ENCODE data around the gene LRCH4.
"Not testable (repeated sequence)": the region's sequence is repeated elsewhere in the genome, so short reads cannot be mapped to it uniquely, and the experiment has no call there.

Gene LRCH4

GRCh38 chr7:100567751-100568175, 18.2 kb downstream of the LRCH4 start:
- DNase-seq (ENCODE audit: low spot score): no peak

GRCh38 chr7:100567031-100567730, 18.7 kb downstream of the LRCH4 start:
- no peak for DNase-seq (ENCODE audit: low spot score)

GRCh38 chr7:100566018-100566531, 19.9 kb downstream of the LRCH4 start:
- no peak for DNase-seq (ENCODE audit: low spot score)

GRCh38 chr7:100565133-100565571, 20.8 kb downstream of the LRCH4 start:
- no peak for DNase-seq (ENCODE audit: low spot score)

- not testable (repeated sequence) for DNase-seq (ENCODE audit: low spot score)
Measured at GRCh38 chr7:100564405-100564804, 21.5 kb downstream of the LRCH4 start.

DNA sequence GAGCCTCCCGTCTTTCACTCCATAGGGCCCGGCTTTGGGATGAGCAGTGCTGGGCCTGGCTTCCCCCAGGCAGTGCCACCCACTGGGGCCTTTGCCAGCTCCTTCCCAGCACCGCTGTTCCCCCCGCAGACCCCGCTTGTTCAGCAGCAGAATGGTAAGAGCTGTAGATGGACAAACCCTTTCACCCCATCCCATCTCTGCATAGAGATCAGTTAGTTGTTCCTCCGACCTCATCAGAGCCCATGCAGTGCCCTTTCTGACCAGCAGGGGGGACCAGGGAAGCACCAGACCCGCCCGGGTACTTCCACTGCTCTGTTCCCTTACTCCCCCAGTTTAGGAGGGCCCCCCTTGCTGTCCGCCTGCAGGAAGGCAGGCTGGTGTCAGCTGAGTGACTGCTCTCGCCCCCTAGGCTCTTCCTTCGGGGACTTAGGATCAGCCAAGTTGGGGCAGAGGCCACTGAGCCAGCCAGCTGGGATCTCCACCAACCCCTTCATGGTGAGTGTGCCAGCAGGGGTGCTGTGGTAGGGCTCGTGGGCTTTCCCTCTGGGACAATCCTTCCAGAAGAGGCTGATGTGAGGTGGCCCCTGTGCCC, 22.0 kb downstream of the LRCH4 start:
- no peak for DNase-seq (ENCODE audit: low spot score)

DNA sequence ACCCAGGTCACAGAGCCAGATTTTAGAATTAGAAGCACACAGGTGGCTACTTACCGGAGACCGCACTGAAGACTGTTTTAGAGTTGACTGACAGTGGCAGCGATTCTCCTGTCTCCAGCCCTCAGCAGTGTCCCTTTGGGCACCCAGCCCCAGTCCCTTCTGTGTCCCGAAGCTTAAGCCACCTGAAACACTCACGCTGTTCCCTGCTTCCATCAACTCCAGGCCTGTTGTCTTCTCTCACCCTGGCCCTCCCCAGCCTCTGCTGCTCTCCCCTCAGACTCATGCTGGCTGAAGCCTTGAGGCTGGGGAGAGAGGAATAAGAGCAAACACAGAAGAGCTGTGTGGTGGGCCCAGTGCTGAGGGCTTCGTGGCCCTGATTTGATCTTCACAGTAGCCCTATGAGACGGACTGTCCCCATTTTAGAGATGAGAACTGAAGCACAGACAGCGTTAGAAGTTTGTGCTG, 22.8 kb downstream of the LRCH4 start:
- no peak for DNase-seq (ENCODE audit: low spot score)

DNA sequence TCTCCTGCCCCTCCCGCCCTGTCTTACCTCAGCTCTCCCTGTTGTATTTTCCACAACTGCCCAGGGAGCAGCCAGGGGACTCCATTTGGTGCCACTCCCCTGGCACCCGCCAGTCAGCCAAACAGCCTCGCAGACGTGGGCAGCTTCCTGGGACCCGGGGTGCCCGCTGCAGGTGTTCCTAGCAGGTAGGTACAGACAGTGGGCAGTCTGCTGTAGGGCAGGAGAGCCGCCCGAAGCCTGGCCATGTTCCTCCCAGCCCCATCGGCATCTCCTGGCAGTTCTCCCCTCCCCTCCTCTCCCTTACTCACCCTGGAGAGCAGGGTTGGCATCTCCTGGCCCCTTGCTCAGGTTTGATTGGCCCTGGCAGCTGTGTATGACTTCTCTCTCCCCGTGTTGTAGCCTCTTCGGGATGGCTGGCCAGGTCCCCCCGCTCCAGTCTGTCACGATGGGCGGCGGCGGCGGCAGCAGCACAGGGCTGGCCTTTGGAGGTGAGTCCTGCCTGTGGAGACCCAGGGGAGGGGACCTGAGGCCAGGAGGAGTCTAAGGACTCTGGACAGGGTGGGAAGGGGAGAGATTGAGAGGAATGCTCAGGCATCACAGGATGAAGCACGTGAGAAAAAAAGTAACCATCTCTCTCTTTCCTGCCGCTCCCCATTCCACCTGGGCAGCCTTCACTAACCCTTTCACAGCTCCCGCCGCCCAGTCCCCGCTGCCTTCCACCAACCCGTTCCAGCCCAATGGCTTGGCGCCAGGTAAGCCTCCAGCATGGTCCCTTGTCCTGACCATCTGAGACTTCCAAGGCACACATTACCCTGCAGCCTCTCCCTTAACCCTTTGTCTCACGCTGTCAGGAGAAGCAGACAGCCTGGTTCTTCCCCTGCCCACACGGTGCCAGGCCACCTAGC, 23.5 kb downstream of the LRCH4 start:
- no peak for DNase-seq (ENCODE audit: low spot score)

DNA sequence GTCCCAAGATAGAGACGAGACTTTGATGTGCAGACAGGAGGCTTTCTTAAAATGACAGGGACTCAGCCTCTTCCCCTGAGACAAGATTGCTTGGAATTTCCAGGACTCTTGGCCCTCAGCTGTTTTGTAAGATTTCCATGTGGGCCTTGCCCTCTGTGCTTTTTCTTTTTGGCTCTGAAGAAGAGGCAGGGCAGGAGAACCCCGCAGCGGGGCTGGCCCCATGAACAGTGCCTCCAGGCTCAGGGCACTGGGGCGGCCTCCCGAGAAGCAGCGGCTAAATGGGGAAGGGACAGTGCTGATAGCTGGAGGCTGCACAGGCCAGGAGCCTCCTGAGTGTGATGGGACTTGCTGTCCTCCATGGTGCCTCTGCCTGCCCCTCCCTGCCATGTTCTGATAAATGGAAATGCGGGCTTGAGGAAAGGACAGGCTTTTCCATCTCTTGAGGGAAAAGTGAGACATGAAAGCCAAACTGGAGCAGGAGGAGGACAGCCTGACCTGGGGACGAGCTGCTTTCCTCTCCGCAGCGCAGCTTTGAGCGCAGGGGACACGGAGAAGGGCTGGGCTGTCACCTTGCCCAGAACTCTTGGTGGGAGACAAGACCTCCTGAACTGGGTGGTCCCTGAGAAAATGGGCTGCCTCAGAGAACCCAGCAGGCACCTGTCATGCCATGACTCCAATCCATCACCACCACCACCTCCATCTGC, 24.3 kb downstream of the LRCH4 start:
- no peak for DNase-seq (ENCODE audit: low spot score)

- DNase-seq (ENCODE audit: low spot score): no peak
Measured at GRCh38 chr7:100559127-100559526, 26.8 kb downstream of the LRCH4 start.

DNA sequence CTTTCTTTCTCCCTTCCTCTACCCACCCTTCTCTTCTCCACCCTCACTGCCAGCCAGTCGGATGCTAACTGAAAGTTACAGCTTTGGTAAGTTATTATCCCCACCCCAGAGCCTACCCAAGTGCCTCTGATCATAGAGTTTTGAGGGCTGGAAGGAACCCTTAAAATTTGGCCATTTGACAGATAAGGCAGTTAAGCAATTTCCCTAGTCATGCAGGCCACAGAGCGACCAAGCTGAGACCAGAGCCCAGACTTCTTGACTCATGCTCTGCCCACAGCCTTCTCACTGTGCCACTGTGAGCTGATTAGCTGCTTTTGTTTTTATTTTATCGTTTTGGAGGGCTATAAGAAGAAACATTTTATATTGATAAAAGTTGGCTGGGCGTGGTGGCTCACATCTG, 29.4 kb downstream of the LRCH4 start:
- DNase-seq (ENCODE audit: low spot score): no peak

DNA sequence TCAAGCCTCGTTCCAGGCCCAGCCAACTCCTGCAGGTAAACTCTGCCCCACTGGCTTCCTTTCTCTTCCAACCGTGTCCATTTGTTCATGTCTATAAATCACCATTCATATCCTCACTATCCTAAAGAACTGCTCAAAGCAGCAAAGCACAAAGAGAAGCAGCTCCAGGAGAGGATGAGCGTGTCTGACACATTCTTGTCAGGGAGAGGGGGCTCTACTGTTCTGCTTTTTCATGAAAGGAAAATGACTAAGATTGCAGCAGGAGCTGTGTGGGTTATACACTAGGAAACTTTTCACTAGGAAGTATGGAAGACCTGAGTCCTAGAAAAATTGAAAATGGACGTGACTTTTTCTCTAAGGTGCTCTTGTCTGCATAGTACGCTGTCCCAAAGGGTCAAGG, 30.2 kb downstream of the LRCH4 start:
- DNase-seq (ENCODE audit: low spot score): no peak

GRCh38 chr7:100553032-100553431, 32.9 kb downstream of the LRCH4 start:
- no peak for DNase-seq (ENCODE audit: low spot score)

DNA sequence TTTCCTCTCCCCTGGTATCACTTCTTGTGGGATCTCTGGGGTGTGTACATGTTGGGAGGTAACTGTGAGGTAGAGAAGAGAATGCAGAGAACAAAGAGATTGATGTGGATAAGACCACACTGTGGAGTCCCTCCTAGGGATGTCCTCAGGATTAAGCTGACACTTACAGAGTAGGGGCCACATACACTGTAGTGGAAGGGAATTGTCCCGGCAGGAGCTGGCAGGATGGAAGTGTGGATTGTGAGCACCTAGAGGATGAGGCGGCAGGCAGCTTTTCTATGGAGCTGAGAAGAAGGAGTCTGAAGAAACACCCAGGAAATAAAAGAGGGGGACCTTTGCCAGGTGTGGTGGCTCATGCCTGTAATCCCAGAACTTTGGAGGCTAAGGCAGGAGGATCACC, 33.4 kb downstream of the LRCH4 start:
- no peak for DNase-seq (ENCODE audit: low spot score)

GRCh38 chr7:100548446-100548845, 37.5 kb downstream of the LRCH4 start:
- DNase-seq (ENCODE audit: low spot score): not testable (repeated sequence)

DNA sequence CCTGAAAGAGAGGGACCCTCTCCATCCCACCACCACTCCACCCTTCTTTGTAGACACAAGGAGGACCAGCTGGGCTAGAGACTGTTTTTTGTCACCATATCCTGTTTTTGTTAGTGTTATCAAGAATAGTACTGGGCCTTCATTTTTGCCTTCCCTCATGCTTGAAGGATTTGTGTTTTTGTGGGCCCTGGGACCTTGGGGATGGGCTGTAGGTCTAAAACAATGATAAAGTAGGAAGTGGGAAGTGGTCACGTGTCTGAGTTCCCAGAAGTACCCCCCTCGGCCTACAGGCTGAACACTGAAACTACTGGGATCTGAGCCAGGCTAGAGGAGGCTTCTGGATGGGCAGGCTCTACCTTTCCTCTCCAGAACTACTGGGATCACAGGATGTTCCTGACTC, 38.1 kb downstream of the LRCH4 start:
- no peak for DNase-seq (ENCODE audit: low spot score)

DNA sequence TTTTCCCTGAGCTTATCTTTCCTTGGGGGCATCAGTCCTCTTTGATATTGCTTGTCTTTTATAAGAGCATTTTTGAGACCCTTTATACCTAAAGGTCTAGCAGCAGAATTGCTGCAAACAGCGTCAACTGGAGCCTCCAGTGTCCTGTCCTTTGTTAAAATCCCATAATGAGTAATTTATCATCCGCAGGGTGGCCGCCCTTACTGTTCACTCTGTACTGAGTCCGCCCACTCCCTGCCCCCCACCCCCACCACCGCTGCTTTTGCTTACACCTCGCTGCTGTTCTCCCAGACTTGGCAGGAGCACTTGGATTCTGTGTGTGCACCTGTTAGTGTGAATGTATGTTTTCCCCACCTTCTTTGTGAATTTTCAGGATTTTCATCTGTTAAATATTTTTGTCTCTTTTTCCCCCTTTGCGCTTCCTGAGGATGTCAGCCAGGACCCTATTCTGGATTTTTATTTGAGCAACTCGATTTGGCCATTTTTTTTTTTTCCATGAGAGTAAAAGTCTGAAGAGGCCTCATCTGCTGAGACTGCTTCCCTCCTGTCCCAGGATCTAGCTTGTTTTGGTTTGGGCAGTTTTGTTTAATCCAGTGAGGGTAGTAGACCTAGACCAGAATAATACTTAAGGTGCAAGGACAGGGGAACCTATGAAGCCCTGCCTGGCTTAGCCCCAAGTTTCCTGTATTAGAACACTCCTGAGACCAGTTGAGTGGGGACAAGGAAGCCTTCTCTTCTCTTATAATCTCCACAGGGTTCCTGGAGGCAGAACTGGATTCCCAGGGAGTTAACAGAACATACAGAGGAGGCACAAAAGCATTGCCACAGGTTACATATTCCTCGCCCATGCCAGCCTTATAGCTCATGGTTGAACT, 38.8 kb downstream of the LRCH4 start:
- DNase-seq (ENCODE audit: low spot score): no peak

DNA sequence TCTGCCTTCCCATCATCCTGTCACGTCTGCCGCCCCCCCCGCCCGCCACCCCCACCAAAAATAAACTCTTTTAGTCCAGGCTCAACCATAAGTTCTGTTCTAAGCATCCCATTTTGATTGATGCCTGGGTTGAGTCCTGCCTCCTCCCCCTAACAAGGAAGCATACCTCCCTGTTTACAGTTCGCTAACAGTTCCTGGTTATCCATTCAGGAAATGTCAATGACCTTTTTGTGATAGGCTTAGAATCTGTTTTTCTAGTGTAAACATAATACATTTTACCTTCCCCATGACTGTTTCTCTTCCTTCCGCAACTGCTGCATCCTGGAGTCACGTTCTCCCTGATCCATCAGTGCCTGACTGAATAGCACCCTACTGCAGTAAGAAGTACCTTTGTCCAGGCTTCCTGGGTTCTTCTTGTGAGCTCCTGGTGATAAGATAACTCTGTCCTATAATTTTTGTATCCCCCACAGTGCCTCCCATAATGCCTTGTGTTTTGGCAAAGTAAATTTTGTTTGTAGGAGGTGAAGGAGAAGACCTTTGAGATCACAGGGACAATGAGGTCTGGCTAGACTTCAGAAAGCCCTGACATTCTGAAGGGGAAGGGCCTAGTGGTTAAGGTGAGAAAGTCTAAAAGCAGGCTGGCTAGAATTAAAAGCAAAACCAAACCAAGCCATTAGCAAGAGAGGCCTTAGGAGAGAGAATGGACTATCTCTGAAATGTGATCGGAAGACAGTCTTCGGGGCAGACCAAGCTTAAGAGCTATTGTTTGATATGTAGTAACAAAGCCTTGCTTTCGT, 39.6 kb downstream of the LRCH4 start:
- DNase-seq (ENCODE audit: low spot score): no peak

DNA sequence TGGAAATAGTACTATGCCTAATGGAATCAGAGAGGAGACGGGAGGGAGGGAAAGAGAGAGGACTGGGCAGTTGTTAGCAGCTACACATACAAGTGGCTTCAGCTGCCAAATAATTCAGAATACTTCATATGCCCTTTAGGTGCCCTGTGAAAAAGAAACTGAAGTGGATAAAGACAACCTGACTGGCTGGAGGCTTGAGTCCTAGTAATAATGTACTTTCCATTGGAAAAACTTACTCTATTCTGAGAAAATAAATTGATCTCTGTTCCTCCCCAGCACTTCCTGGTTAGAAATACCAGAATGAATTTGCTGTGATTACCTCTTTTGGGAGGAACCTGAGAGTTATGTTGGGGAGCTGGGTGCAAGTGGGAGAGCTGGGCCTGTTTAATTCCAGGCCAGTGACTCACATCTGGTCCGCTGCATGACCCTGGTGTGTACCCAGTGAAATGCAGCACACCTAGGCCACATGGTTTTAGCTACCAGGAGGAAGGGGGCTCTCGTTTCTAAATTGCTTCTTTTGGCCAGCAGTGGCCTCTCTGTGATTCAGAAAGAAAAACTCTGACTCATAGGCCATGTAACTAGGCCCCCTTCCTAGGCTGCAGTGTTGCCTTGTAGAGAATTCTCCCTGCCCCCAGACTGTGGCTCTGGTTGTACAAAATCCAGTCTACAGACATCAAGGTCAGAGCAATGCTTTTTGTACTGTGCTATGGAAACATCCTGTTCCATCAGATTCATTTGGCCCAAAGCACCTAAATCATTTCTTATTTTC, 40.4 kb downstream of the LRCH4 start:
- no peak for DNase-seq (ENCODE audit: low spot score)

All from globus pallidus (tissue), 1 donor.